NCI-H146 (cell line): Measurements from ENCODE around the gene ASF1B.
"Not testable (repeated sequence)": the region's sequence is repeated elsewhere in the genome, so short reads cannot be mapped to it uniquely, and the experiment has no call there.

ENCODE experiments used
- DNase-seq: peaks from one replicate; lab custom pipeline; 2025; lab: John Stamatoyannopoulos, UW

Gene ASF1B

GRCh38 chr19:14159059-14159458 lies 22.7 kb upstream of the ASF1B start:
- DNase-seq: no peak

GRCh38 chr19:14158276-14159023 lies 22.1 kb upstream of the ASF1B start:
- DNase-seq: no peak

GRCh38 chr19:14156971-14157717 lies 20.8 kb upstream of the ASF1B start:
- no peak for DNase-seq

- no peak for DNase-seq
These were observed 19.7 kb upstream of the ASF1B start for GRCh38 chr19:14156122-14156521.

- DNase-seq: no peak
These were observed 19.0 kb upstream of the ASF1B start for GRCh38 chr19:14155371-14155770.

GRCh38 chr19:14152713-14153112 lies 16.3 kb upstream of the ASF1B start:
- no peak for DNase-seq

- no peak for DNase-seq
These were observed 14.6 kb upstream of the ASF1B start for GRCh38 chr19:14150770-14151661.

GRCh38 chr19:14150041-14150769 lies 13.8 kb upstream of the ASF1B start:
- DNase-seq: no peak

- DNase-seq: no peak
These were observed 13.2 kb upstream of the ASF1B start for GRCh38 chr19:14149509-14149994.

- no peak for DNase-seq
These were observed 12.5 kb upstream of the ASF1B start for GRCh38 chr19:14148751-14149410.

GRCh38 chr19:14147797-14148605 lies 11.6 kb upstream of the ASF1B start:
- DNase-seq: peak; percentile 61

GRCh38 chr19:14146789-14147216 lies 10.4 kb upstream of the ASF1B start:
- DNase-seq: no peak

GRCh38 chr19:14146169-14146568 lies 9.8 kb upstream of the ASF1B start:
- not testable (repeated sequence) for DNase-seq

GRCh38 chr19:14145381-14145780 lies 9.0 kb upstream of the ASF1B start:
- no peak for DNase-seq

- no peak for DNase-seq
These were observed 6.1 kb upstream of the ASF1B start for GRCh38 chr19:14142262-14143190.

- no peak for DNase-seq
These were observed 4.7 kb upstream of the ASF1B start for GRCh38 chr19:14141041-14141440.

- DNase-seq: no peak
These were observed 3.6 kb upstream of the ASF1B start for GRCh38 chr19:14139944-14140343.

- DNase-seq: no peak
These were observed 2.3 kb upstream of the ASF1B start for GRCh38 chr19:14138576-14139265.
